Pancreas (tissue), 10 donors: Measurements from ENCODE around the gene SMAD3. TPM values are rescaled to one million over a fixed set of nuclear protein-coding genes. Genes with fewer than 3 reads are reported as not detected.

Experiments
- ATAC-seq, 4 donors: fragments of 200-7000 bp; cut with Tn5 transposase; one replicate each; pipeline versions ENCODE4 v1.8.0 to v1.9.1; 2020; ENCODE audit warnings: mild to moderate bottlenecking in 4 of 4, moderate library complexity in 4 of 4
- DNase-seq, 6 donors: peaks; one replicate each; pipeline ENCODE4 v3.0.0-alpha.2; 2020
- FAIRE-seq: peaks from 2 replicates; lab custom pipeline; 2012; peaks lifted over from hg19 to GRCh38; lab: Jason Lieb, UNC
- H3K27ac ChIP-seq, 4 donors: fragments of 200-600 bp; sonication (generic); 1 replicate in 3 of 4; 2 replicates in 1 of 4; pipeline versions ENCODE4 v1.5.0 to v1.8.0; 2020
- H3K27me3 ChIP-seq, 4 donors: fragments of 200-600 bp; one replicate each; pipeline ENCODE4 v1.8.0; 2021
- H3K36me3 ChIP-seq, 3 donors: fragments of 200-600 bp; sonication (generic) in 1 of 3; one replicate each; pipeline versions ENCODE4 v1.5.0 to v1.8.0; 2020 to 2021
- H3K4me1 ChIP-seq, 3 donors: fragments of 200-600 bp; one replicate each; pipeline ENCODE4 v1.8.0; 2021
- H3K4me3 ChIP-seq, 4 donors: fragments of 200-600 bp; sonication (generic) in 2 of 4; one replicate each; pipeline versions ENCODE4 v1.5.0 to v1.8.0; 2020 to 2021
- H3K9me3 ChIP-seq, 4 donors: fragments of 200-600 bp; one replicate each; pipeline ENCODE4 v1.8.0; 2021
- WGBS, 2 donors: extraction: QIAGEN DNeasy Blood & Tissue Kit; methylation state at CpG; one replicate each; pipeline ENCODE4 v1.1.7; 2013; 5-methylcytosine and 5-hydroxymethylcytosine counted together
- intact Hi-C, 3 donors: fragments of 100-400 bp; cut with DNase I; formaldehyde crosslinking; loops; one replicate each; pipeline versions ENCODE4 v1.11.1 to v1.14.2; 2022
- polyA plus RNA-seq, 2 donors: library from polyadenylated mRNA; stranded (reverse); fragments of 200-250 nt; gene quantifications; one replicate each; pipeline ENCODE4 v1.2.3, GENCODE V29; 2013
- total RNA-seq, 6 donors: library from RNA; stranded (reverse); fragmentation: NEBNext Ultra II Directional in 4 of 6; extraction: Animal tissue kit (Norgen Biotek cat#: 25700) in 4 of 6; gene quantifications; one replicate each; pipeline versions ENCODE4 v1.2.1 to v1.2.4, GENCODE V29; 2021 to 2023
- TF ChIP-seq, protein P1 (sequence below), 4 donors: fragments of 200-600 bp; sonication (generic) in 3 of 4; IDR thresholded peaks; one replicate each; pipeline versions ENCODE4 v1.5.0 to v1.8.0; 2021; ENCODE audit warnings: antibody characterized with exemption in 4 of 4
- donor health status: healthy with polysubstance abuse.
- donor health status: DM: no; HTN: no; CAD: no; lungs with moderate emphysema.
- donor health status: DM: no; HTN: no; CAD: no.
- donor health status: control.
- donor health status: control.
- donor health status: Bipolar disorder and iron deficiency.
- donor health status: DM: yes; HTN: yes; CAD: no.
- donor health status: DM: no; HTN: no; CAD: no.
- donor health status: DM: no; HTN: no; CAD: no.
- donor health status: DM: yes; HTN: yes; CAD: no.

Gene SMAD3
- total and polyA plus RNA-seq, 8 donors: 7.9 to 42.5 (median 21.4) TPM

DNA sequence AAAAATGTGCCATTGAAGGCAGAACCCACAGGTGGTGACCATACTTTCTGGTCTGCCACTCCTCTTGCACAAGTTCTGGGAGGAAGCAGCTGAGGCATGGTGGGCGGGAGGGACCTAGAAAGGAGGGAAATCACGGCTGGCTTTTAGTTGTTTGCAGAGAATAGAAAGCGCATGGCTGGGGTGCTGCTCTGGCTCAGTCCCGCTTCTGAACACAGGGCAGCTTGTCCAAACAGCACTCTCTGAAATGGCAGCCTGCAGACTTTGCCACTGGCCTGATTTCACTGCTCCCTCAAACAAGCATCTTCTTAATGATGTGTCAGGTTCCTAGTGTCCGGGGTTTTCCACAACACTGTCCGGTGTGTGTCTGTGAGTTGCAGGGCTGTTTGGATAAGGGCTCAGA lies 112.3 kb downstream of the SMAD3 start:
- WGBS, 2 donors: 83 to 89% methylated on average over 6 of the region's 6 CpGs
- ATAC-seq (no peak), FAIRE-seq (no peak), DNase-seq (no peak)
- Histone ChIP-seq H3K4me1 (peaks cover 0 to 16% (median 7%) of the 10 kb centered on the region in 3 donors), H3K36me3 (peaks cover 0 to 7% (median 5%) of the 10 kb centered on the region in 3 donors), H3K9me3 (no peaks in the 10 kb centered on the region), H3K4me3 (no peak overlapping the region), H3K27me3 (no peaks in the 10 kb centered on the region), H3K27ac (no peak overlapping the region)
- TF ChIP-seq, protein P1, sequence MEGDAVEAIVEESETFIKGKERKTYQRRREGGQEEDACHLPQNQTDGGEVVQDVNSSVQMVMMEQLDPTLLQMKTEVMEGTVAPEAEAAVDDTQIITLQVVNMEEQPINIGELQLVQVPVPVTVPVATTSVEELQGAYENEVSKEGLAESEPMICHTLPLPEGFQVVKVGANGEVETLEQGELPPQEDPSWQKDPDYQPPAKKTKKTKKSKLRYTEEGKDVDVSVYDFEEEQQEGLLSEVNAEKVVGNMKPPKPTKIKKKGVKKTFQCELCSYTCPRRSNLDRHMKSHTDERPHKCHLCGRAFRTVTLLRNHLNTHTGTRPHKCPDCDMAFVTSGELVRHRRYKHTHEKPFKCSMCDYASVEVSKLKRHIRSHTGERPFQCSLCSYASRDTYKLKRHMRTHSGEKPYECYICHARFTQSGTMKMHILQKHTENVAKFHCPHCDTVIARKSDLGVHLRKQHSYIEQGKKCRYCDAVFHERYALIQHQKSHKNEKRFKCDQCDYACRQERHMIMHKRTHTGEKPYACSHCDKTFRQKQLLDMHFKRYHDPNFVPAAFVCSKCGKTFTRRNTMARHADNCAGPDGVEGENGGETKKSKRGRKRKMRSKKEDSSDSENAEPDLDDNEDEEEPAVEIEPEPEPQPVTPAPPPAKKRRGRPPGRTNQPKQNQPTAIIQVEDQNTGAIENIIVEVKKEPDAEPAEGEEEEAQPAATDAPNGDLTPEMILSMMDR (IDR thresholded peaks at IDR 0.05): no peak
- intact Hi-C loops: no loop called here

DNA sequence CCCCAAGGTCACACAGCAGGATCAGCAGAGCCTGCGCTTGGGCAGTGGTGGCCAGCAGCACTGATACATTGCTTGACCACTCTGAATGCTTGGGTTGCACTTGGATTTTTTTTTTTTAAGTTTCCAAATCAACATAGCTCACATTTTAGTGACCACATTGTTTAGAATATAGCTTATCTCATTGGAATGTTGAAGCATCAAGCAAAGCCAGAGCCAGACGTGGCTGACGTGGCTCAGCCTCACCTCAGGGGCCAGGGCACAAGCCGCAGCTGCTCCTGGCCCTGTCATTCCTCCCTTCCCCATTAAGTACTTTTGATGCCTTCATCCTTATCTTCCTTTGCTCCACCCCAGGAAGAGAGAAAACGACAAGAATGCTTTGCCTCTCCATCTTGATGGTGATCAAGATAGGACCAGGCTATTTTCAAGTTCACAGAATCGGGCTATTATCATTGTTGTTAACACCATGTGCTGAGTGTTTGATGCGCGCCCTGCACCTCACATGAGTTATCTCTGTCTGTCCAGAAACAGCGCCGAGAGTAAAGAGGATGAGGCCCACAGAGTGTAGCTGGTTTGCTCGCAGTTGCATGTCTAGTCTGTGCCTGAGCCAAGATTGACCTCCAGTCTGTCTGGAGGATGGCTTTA lies 113.3 kb downstream of the SMAD3 start:
- H3K27ac ChIP-seq: no peak overlapping the region

DNA sequence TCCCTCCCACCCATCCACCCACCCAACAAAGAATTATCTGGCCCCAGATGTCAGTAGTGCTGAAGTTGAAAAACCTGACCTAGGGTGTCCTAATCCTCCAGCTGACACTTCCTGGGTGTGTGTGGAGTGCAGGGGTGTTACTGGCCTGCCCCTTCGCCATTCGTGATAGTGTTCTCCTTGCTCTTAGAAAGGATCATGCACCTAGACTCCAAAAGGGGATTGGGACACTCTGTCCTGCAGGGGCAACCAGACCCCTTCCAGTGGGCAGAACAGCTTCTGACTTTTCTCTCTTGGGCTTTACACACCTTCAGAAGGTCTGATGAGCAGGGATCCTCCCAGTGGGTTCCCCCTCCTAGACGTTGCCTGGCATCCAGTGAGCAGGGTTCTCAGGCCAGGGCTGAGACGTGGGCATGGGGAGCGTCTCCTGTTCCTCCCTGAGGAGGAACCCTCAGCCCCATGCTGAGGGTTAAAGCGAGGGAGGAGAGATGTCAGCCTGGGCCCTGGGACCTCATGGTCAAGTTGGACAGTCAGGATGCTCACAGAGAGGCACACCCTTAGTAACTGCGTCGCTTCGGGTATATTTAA lies 114.1 kb downstream of the SMAD3 start:
- intact Hi-C loops: no loop called here
- WGBS, 2 donors: 94 to 95% methylated on average over 9 of the region's 9 CpGs
- no peak for FAIRE-seq
- no peak for DNase-seq
- no peak for ATAC-seq
- Histone ChIP-seq H3K27me3 (no peaks in the 10 kb centered on the region), H3K9me3 (no peaks in the 10 kb centered on the region), H3K4me3 (no peak overlapping the region), H3K36me3 (peaks cover 0 to 11% (median 5%) of the 10 kb centered on the region in 3 donors), H3K27ac (no peak overlapping the region), H3K4me1 (peaks cover 0 to 16% (median 7%) of the 10 kb centered on the region in 3 donors)
- TF ChIP-seq, protein P1 (IDR thresholded peaks at IDR 0.05): no peak

More for the DNA sequence above, 113.3 kb downstream of the SMAD3 start:
- whole genome bisulfite sequencing, 2 donors: 87 to 88% methylated on average over 11 of the region's 11 CpGs
- intact Hi-C loops: no loop called here
- Histone ChIP-seq H3K36me3 (peaks cover 0 to 7% (median 5%) of the 10 kb centered on the region in 3 donors), H3K4me3 (no peak overlapping the region), H3K9me3 (no peaks in the 10 kb centered on the region), H3K4me1 (peaks cover 0 to 16% (median 7%) of the 10 kb centered on the region in 3 donors), H3K27me3 (no peaks in the 10 kb centered on the region)
- DNase-seq (peak in 1 of 6 donors; percentile 38), ATAC-seq (peak in 1 of 4 donors; percentile 14), FAIRE-seq (no peak)
- TF ChIP-seq, protein P1 (IDR thresholded peaks at IDR 0.05): no peak

DNA sequence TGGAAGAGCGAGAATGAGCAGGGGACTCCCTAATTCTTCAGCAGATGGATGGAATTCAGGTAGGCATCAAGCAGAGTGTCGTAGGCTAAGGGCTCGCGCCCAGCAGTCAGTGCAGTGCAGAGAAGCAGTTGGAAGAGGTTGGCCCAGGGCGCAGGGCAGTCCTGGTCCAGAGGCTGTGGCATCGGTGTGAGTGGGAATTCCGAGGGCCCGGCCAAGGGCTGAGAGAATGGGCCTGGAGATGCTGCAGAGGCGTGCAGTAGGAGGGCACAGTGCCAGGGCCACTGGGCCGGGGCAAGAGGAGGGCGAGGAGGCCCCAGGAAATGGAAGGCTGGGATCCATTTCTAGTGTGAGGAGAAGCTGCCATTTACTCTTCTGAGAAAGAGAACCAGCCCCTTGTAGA lies 114.6 kb downstream of the SMAD3 start:
- no peaks in the 10 kb centered on the region for H3K9me3 ChIP-seq
- WGBS, 2 donors: 97 to 98% methylated on average over 11 of the region's 11 CpGs
- DNase-seq: peak in 1 of 6 donors; percentile 39
- H3K4me1 ChIP-seq: peaks cover 0 to 16% (median 7%) of the 10 kb centered on the region in 3 donors
- no peak for ATAC-seq
- TF ChIP-seq, protein P1 (IDR thresholded peaks at IDR 0.05): no peak
- H3K36me3 ChIP-seq: peaks cover 0 to 15% (median 5%) of the 10 kb centered on the region in 3 donors
- H3K27ac ChIP-seq: no peak overlapping the region
- H3K27me3 ChIP-seq: no peaks in the 10 kb centered on the region
- H3K4me3 ChIP-seq: no peak overlapping the region
- intact Hi-C loops: no loop called here
- FAIRE-seq: no peak
